HG03196 (cell line): ENCODE results near the gene SLC38A2.

ENCODE experiments used
- ATAC-seq: cut with Tn5 transposase; IDR thresholded peaks from one replicate; pipeline ENCODE4 v1.9.1; 2021; ENCODE audit not compliant: unreplicated experiment

The SLC38A2 gene

DNA sequence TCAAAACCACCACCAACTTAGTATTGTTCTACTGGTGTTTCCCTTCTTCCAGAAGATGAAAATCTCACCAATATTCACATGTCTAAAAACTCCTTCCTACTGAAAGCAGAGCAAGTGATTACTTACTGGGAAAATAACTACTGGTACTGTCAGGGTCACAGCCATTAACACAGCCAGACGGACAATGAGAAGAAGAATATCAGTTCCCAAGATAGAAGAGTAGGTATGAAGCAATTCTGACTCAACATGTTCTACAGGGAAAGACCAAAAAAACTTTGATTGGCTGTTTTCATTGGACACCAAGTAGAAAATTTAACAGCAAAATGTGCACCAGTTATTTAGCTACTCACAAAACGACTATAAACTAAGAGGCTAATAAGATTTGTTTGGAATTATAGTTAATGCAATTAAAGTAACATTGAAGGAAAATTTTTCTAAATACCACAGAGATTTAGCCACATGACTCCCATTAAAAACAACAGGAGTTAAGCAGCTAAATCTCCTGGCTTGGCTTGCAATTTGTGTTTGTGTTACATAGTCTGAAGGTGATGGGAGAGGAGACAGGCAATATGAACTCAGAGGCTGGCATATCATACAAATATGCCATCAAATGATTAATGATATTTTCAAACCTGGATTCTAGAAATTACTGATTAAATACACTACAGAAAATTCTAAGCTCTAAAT is 9.5 kb downstream of the SLC38A2 start:
- no peak for ATAC-seq

DNA sequence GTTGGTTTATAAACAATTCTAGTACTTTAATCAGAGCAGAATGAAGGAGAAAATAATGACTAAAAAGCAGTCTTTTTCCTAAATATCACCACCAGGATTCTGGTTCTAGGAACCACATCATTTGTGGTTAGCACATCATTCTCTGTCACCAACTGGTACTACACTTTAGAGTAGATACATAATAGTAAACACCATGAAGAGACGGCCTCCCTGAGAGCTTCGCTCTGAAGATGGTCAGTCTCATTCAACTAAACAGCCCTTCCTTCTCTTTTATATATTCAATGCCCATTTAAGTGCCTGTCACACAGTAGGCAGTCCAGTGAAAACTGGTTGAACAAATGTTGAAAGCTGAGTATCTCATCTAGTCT is 10.9 kb downstream of the SLC38A2 start:
- ATAC-seq = no peak

DNA sequence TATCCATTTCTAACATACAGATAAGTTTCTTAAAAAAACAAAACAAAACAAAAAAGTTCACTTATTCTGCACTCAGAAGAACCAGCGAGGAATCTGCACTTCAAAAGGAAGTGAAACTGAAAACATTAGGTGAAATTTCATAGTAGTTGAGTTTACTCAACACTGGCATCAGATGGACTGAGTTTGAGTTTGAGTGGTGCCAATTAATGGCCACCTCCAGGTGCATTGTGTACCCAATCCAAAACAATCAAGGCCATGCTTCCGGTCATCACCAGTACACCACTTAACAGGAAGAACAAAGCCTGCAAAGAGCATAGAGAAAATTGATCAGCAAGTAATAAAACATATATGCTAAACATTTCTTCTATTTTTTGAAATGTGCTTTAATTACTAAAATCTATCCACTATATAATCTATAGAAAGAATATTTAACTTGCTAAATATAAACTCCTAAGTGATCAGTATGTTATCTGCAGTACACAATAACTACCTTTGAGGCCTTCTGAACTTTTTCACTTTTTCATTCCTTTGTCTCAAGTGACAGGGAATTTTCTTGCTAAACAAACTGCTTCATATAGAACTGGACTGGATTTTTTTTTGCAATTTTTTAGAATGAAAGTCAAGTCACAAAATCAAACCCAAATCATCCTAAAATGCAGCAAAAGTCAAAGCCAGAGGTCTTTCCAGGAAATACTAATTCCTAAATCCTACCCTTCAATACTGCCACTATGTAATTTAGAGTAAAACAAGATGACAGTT is 11.5 kb downstream of the SLC38A2 start:
- peak; percentile 67 for ATAC-seq

DNA sequence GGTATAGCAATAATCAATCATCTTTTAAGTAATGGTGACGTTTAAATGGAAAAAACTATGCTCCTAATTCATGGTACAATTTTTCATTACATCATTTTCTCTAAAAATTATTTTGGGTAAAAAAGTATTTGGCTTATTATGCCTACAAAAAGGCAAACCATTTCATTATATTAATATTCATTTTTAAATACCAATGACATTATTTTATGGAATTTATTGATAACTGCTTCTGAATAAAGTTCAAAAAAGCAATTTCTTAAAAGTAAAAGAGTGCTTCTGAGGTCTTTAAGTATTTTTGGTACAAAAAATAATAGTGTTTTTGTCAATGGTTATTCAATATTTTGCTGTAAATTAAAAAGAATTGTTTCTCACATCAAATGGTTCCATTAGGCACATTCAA is 12.2 kb downstream of the SLC38A2 start:
- no peak for ATAC-seq

DNA sequence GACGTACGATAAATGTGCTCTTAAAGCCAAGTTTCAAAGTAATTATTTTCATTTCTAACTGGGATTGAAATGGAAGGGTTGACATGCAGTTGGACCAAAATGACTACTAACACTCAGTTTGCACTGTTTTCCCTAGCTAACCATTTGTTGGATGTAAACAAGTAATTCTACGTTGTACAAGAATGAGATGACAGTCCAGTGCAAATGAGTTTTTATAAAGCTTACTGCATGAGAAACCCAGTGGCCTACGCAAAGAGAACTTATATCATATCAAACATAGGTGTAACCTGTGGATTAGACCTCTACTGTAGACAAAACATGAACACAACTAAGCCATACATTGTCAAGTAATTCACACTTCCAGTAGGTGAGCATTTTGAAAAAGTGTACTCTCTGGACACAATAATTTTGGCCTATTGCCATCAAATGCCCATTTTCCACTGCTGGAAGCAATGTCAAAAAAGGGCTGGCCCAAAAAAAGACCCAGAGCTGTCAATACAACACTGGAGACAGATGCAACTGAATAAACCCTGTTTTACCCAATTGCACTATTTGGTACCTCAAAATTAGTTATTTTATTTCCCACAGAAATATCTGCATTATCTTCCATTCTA is 12.8 kb downstream of the SLC38A2 start:
- no peak for ATAC-seq

DNA sequence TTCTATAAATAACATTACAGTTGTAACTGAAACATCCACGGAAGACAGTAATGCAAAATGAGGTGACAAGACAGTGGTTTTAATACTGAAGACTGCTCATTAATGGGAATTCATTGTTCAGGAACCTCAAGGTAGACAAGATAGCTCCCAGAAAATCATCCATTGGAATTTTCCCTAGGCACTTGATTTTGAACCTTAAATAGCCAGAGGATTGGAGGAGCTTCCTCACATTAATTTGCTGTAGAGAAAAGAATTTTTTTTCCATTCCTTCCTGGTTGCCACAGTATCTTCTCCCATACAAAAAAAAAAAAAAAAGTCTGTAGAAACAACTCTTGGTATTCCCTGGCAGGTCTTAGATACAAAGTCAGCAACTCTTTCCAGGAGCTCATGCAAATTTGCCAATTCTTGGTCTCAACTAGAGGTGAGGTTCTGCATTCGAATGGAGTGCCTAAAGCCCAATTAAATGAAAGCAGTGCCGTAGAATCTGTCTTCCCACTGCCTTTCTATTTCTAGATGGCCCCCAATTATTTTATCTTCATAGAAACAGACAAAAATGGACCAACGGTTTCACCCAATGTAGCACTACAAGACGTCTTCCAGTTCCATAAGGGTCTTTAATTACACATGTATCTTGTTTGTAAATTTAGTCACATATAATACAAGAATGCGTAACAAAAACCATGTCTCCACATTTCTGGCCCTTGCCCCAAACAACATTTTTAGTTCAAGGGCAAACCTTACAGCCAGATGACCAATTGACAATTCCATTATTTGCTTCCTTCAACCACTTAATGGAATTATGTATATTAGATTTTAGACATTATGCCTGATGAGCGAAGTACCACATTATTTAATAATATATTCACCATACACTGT is 13.5 kb downstream of the SLC38A2 start:
- no peak for ATAC-seq

DNA sequence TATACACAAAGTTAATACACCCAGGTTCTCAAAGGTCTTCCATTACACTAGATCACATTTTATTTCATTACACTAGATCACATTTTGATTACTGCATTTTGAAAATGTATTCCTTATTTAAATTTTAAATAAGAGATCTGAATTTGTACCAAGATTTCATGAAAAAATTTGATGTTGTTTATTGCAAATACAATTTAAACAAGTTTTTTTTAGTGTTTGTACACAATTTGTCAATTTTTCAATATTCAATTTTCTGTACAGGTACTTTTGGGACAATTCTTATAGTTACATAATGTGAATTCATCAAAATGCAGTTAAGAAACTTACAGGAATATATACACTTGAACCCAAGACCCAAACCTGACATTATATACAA is 14.3 kb downstream of the SLC38A2 start:
- no peak for ATAC-seq

DNA sequence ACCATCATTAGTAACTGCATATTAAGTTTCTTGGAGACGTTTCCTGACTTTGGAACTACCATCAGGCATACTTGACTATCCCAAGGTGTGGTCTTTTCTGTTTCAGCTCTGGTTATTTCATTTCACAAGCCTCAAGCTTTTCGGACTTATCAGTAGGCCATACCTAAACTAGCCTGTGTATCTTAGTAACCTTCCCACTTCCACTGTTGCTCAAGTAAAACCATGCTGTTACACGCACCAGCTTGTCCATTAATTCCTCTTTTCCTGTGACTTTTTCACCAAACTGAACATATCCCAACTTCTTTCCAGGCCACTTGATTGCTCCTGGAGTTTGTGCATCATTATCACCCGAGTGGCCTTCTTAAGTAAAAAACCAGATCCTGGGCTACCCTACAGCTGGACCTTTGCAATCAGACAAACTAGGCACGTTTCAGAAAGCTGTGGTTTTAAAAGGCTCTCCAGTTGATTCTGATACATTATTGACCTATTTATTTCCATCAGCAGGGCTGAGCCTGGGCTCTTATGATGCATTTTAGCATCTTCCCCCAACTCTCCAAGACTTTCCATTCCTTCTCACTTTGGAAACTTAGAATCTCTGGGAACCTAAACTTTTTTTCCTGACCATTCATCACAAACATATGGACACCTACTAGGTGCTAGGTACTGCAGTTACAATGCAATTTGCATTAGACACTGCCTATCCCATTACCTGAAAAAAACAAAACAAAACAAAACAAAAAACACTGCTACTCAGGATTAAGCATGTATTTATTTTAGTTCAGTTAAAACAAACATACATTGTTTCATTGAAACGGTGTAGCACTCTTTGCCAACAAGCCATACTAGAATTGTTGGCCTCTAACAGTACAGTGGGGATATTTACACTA is 14.9 kb downstream of the SLC38A2 start:
- ATAC-seq = no peak

DNA sequence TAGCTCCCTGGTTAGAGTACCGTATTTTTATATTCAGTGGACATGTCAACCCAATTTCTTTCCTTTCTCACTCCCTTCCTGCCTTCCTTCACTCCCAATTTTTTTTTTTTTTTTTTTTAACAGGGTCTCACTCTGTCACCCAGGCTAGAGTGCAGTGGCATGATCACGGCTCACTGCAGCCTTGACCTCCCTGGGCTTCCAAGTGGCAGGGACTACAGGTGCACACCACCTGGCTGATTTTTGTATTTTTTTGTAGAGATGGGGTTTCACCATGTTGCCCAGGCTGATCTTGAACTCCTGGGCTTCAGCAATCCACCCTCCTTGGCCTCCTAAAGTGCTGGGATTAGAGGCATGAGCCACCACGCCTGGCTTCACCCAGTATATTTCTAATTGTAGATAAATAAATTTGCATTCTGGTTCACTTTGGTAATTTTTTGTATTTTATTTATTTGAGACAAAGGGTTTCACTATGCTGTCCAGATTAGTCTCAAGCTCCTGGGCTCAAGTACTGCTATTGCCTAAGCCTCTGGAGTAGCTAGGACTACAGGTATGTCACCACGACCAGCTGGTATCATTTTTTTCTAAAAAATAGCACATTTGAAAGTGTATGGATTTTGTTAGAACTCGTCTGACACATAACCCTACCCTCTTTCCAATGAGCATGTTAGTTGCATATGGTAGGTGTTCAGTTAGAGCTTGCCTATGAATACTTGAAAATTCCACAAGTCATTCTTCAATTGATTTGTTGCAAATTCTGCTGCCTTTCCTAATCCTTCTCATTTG is 15.7 kb downstream of the SLC38A2 start:
- no peak for ATAC-seq

DNA sequence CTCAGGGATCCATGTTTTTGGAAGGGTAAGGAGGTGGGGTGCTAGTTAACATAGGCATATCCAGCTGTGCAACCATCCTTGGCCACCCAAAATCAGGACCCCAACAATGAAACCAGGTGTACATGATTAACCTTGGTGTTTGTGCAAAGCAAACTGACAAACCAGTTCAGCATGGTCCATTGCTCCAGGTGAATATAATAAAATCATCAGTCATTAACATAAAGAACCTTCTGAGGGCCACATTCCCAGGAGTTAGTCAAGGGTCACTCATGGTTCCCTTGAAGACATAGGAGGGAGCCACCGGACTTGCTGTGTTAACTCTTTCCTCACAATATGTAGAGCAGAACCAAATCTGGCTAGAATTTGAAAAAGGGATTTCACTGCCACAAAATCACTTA is 17.8 kb downstream of the SLC38A2 start:
- ATAC-seq = no peak

DNA sequence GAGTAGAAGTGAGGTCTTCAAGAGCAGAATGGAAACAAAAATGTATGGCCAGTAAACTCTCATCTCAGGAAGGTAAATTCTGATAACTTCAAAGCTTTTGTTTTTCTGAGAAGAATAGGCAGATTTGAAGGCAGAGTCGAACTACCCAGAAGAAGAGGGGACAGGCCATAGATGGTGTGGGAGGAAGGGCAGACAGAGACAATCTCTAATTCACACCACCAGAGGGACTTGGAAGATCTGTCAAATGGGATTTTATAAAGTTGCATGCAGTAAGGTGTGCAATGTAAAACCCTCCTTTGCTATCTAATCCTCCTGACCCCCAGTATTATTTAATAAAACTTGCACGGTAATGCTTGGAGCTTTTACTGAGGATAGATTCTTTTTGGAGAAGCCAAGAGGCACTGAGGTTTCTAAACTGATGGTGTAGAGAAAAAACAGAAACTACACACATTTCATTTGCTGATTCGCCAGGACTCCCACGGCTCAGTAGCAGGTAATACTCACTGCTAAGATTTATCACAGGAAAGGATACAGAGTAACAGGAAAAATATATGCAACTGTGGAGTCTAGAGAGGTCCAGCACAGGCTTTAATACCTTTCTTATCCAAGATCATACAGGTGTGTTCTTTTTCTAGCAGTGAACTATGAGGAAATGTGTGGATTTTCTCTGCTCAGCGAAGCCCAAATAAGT is 18.3 kb downstream of the SLC38A2 start:
- ATAC-seq = no peak

DNA sequence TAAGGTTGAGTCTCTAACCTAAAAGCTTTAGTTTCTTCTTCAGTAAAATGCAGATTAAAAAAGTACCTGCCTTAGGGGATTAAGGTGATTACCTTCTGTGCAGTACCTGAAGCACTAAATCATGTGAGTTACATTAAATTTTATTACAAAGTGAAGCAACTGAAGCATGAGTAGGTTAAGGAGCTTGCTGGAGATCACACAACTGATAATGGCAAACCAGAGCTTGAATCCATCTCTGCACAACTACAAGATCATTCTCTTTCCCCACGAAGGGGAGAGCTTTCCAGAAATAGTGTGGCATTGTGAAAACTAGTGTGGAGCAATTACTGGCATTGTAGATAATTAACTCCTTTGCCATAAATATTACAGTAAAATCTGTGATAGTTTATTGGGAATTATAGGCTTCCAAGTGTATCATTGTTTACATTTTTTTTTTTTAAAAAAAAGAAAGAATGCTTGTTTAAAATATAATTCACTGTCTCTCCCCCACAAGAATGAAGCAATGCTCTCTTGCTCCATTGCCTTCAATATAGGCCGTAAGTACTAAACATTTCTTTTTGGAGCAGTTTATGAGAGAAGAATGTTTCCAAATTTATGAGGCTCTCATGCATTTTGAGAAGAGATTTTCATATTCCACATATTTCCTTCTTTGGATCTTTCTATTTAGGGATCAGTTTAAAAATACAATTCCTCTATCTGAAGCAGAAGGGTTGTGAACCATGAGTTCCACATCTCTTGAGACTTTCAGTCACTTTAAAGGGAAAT is 20.5 kb downstream of the SLC38A2 start:
- no peak for ATAC-seq

DNA sequence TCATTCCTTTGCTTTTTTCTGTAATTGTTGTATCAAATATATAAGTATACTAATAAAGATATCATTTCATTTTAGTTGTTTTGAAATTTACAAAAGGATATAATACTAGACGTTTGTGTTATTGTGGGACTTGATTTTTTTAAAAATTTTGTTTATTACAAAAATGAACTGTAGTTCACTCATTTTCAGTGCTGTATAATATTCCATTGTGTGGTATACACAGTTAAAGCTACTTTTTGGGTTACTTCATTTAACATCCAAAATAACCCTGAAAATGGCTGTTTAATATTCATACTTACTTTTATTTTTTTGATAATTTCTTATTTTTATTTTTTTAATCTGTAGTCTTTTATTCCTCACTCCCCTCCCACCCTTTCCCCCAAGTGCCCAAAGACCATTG is 21.4 kb downstream of the SLC38A2 start:
- ATAC-seq = no peak

DNA sequence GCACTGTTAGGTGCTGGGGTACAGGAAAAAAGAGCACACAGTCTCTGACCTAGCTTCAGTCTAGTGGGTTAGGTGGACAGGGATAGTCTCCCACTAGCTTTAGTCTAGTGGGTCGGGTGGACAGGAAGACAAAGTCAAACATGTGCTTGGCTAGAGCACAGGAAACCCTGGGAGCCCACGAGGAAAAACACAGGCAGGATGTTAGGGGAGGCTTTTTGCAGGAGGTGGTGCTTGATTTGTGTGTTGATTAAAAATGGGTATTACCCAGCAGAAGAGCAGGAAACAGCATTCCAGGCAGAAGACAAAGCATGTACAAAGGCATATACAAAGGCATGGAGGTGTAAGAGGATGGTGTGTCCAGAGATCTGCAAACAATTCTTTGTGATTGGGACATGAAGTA is 23.3 kb downstream of the SLC38A2 start:
- no peak for ATAC-seq

DNA sequence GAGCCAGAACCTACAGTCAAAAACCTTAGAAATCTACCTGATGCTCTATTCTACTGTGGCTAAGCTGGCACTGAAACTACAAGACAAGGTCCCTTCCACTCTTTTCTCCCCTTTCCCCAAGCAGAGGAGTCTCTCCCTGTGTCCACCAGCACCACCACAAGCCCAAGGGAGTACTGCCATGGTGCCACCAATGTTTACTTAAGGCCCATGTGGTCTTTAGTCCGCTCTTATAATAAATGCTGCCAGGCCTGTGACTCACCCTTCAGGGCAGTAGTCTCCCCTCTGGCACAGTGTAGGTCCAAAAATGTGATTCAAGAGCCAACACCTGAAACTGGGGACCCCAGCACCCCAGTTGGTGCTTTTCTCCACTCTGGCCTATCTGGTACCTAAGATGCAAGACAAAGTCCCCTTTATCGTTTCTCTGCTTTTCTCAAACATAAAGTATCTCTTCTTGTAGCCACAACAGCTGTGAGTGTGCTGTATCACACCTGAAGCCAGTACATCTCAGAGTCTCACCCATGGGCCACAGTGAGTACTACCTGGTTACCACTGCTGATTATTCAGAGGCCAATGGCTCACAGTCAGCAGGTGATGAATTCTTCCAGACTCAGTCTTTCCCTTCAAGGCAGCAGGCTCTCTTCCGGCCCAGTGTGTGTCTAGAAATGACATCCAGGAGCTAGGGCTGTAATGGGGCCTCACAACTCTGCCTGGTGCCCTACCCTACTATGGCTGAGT is 29.3 kb downstream of the SLC38A2 start:
- no peak for ATAC-seq

DNA sequence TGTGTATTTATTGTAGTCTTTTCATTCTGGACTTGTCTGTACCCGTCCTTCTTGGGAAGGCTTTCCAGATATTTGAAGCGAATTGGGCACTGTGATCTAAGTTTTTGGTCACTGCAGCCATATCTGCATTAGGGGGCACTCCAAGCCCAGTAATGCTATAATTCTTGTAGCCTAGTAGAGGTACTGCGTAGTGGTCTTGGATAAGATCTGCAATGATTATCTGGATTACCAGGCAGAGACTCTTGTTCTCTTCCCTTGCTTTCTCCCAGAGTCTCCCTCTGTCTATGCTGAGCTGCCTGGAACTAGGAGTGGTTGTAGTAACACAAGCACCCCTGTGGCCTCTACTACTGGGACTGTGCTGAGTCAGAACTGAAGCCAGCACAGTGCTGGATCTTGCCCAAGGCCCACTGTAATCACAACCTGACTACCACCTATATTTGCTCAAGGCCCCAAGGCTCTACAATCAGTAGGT is 30.0 kb downstream of the SLC38A2 start:
- no peak for ATAC-seq

DNA sequence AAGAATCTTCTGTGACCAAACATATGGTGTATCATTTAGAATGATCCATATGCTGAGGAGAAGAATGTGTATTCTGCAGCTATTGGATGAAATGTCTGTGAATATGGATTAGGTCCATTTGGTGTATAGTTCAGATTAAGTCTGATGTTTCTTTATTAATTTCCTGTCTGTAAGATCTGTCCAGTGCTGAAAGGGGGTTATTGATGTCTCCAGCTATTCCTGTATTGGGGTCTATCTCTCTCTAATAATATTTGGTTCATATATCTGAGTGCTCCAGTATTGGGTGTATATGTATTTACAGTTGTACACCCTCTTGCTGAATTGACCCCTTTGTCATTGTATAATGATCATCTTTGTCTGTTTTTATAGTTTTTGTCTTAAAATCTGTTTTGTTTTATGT is 33.5 kb downstream of the SLC38A2 start:
- ATAC-seq = no peak

DNA sequence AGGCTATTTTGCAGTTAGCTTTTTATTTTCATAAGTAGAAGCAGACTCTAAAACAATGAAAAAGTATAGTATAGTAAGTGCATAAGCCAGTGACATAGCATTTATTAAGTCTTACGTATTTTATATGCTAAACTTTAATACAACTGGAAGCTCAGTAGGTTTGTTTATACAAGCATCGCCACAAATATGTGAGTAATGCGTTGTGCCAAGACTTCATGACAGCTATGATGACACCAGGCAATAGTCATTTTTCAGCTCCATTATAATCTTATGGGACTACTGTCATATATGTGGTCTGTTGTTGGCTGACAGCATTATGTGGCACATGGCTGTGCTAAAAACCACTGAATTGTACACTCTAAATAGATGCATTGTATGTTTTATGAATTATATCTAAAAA is 40.3 kb downstream of the SLC38A2 start:
- no peak for ATAC-seq
